ENCODE results near the gene NIM1K.

- TF ChIP-seq CTCF (conservative IDR thresholded peaks at IDR 0.05): no peak
- no peak for TF ChIP-seq EZH2 (IDR thresholded peaks at IDR 0.05; ENCODE audit: low read depth)
Observed at GRCh38 chr5:43156388-43156787, 35.6 kb upstream of the NIM1K start.
